Activated T-cell treated with anti-CD3 and anti-CD28 coated beads, Interleukin-2, amount 50 U/mL, for 4 hours (primary cell): ENCODE data around the gene CAMTA1. TPM values are rescaled to one million over a fixed set of nuclear protein-coding genes. Genes with fewer than 3 reads are reported as not detected.
"Not testable (repeated sequence)": the region's sequence is repeated elsewhere in the genome, so short reads cannot be mapped to it uniquely, and the experiment has no call there.

ENCODE experiments used
- ATAC-seq, 2 donors: fragments of 200-7000 bp; cut with Tn5 transposase; one replicate each; pipeline ENCODE4 v1.10.0; 2021
- DNase-seq: peaks from one replicate; pipeline ENCODE4 v3.0.0-alpha.2; 2020
- H3K27me3 Mint-ChIP-seq: one replicate; pipeline ENCODE4 v1.8.0; 2021; ENCODE audit warnings: low read depth, mixed read lengths
- H3K36me3 Mint-ChIP-seq: one replicate; pipeline ENCODE4 v1.8.0; 2022; ENCODE audit warnings: mixed read lengths; ENCODE audit not compliant: insufficient read depth
- H3K4me1 Mint-ChIP-seq: one replicate; pipeline ENCODE4 v1.8.0; 2021; ENCODE audit warnings: low read depth, mixed read lengths
- H3K4me3 Mint-ChIP-seq: one replicate; pipeline ENCODE4 v1.8.0; 2021; ENCODE audit warnings: mild to moderate bottlenecking, moderate library complexity, mixed read lengths
- H3K9me3 Mint-ChIP-seq: one replicate; pipeline ENCODE4 v1.8.0; 2021; ENCODE audit warnings: mixed read lengths
- total RNA-seq, 3 donors: library from RNA; stranded (reverse); gene quantifications; one replicate each; pipeline ENCODE4 v1.2.1, GENCODE V29; 2021

The CAMTA1 gene
- total RNA-seq, 3 donors from 2014 or later, result 47.5 to 50.3 (median 47.7) TPM

DNA sequence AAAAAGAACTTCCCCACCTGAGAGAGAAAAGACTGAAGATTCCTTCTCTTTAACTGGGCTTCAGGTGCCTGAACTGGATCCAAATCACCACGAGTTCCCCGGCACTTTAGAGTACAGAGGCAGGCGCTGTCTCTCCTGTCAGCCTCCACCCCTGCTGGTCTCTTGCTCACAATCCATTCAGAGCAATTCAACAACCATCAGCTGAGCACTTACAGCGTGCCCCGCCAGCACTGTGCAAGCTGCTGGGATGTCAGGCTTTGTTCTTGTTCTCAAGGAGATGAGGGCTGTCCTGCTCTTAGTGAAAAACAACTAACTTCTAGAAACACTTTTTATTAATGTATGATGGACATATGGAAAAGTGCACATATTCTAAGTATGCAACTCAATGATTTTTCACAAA is 917.1 kb downstream of the CAMTA1 start:
- no peaks in the 10 kb centered on the region for H3K9me3 Mint-ChIP-seq
- ATAC-seq, result no peak
- peaks cover 27% of the 10 kb centered on the region for H3K27me3 Mint-ChIP-seq
- peaks cover 20% of the 10 kb centered on the region for H3K4me1 Mint-ChIP-seq
- DNase-seq, result no peak
- no peak overlapping the region for H3K4me3 Mint-ChIP-seq
- no peaks in the 10 kb centered on the region for H3K36me3 Mint-ChIP-seq

DNA sequence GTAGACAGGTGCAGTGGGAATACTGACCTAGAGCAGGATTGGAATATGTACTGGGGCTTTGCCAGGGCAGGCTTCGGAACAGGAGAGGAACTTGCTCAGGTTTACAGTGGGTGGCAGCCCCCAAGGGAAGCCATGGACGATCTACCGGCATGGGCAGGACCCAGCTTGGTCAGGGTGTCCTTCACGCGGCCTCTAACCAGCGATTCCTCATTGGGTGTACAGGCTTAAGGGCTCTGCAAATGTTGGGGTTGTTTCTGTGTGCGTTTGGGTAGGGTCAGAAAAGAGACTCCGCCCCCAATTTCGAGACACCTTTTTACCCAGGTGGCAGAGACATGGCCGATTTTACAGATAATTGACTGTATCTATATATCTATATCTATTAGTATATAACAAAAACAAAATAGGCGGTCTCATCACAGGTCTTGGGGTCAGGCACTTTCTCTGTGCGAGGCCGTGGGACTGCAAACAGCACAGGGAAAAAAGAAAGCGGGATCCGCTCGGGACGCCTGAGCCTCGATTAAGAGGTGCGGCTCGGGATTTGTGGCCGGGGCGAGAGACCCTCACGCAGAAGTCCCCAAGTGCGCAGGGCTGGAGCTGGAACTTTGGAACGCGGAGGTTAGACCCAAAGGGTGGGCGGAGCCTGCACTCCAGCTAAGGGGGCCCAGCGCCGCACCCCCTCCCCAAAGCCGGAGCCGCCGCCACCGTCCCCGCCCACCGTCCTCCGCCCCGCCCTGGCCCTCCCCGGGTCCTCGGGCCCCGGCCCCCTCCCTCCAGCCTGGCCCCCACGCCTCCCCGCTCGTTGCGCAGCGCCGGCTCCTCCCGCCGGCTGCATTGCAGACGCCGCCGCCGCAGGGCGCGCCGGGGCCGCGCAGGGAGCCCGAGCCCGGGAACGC is 918.3 kb downstream of the CAMTA1 start:
- Mint-ChIP-seq H3K9me3 (no peaks in the 10 kb centered on the region), H3K4me1 (peaks cover 20% of the 10 kb centered on the region), H3K36me3 (no peaks in the 10 kb centered on the region), H3K4me3 (peak overlapping the region; percentile 68), H3K27me3 (peaks cover 38% of the 10 kb centered on the region)
- ATAC-seq (peak; percentile 16 to 22), DNase-seq (no peak)

DNA sequence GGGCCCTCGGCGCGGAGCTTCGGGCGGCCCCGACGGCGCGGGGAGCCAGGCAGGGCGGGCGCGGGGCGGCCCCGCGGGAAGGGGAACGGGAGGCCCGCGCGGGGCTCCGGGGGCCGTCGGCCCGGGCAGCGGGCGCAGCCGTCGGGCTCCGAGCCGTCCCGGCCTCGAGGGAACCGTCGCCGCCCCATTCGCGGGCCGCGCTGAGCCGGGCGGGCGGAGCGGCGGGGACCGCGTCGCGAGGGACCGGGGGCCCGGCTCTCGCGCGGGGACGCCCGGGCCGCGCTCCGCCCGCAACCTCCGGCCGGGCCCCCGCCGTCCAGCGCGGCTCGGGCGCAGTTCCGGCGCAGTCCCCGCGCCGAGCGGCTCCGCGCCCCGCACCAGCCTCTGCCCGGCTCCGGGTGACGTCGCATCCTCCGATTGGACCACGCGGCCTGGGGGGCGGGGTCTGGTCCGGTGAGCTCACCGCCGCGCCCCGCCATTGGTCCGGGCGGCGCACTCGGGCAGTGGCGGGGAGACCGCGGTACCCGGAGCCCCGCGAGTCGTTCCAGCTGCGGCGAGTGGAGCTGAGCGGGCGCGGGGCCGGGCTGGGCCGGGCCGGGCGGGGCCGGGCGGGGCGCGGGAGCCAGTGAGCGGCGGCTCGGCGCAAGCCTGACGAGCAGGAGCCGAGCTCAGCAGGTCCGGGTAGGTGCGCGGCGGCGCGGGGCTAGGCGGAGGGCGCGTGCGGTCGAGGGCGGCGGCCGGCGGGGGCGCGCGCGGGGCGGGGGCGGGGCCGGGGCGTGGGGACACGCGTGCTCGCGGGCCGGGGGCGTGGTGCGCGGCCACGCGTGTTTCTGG is 919.2 kb downstream of the CAMTA1 start:
- H3K9me3 Mint-ChIP-seq, result no peaks in the 10 kb centered on the region
- peak overlapping the region; percentile 42 for H3K4me3 Mint-ChIP-seq
- DNase-seq (peak; percentile 88), ATAC-seq (peak; percentile 97 to 98)
- H3K4me1 Mint-ChIP-seq, result peaks cover 12% of the 10 kb centered on the region
- no peaks in the 10 kb centered on the region for H3K36me3 Mint-ChIP-seq
- H3K27me3 Mint-ChIP-seq, result peaks cover 45% of the 10 kb centered on the region

DNA sequence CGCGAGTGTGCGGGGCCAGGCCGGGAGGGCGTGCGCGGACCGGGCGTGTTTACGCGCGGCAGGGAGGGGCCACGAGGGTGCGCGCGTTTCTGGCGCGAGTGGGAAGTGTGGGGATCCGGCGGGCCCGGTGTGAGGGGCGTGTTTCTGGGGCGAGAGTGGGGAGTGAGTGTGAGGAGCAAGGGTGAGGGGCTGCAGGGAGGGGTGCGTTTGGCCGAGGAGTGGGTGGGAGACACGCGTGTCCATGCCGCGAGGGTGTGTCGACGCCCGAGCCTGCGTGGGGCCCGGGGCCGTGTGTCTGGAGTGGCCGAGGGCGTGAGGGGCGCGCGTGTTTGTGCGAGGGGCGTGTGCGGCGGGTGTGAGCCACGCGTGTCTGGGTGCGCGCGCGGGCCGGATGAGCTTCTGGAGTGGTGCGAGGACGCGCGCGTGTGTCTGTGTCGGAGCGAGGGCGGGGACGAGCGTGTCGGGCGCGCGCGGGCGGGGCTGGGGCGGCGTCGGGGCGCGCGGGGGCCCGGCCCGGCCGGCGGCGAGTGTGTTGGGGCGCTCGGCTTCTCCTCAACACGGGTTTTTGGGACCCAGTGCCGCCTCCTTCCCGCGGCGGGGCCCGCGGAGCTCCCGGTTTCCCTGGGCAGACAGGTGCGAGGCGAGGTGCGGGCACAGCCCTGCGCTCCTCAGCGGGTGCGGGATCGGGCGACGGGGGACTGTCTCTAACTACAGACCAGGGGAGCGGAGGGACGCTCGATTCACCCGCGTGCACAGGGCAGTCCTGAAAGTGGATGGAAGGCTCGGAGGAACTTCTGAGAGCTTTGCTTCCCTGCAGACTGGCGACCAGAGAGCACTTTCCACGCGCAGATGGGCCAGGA is 920.0 kb downstream of the CAMTA1 start:
- peaks cover 48% of the 10 kb centered on the region for H3K27me3 Mint-ChIP-seq
- ATAC-seq, result no peak
- DNase-seq, result peak; percentile 23

DNA sequence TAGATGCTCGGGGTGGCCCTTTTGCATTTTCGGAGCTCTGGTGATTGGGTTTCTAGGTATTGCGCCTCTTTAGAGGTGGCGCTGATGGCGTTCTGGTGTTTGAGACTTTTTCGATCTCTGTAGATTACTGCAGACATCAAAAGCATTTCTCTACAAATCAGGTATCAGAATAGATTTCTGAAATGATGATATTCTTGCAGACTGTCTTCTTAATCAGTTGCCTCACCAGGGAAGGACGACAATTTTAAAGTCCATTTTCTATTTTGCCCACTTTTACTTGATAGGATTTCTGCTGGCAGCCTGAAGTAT is 920.6 kb downstream of the CAMTA1 start:
- Mint-ChIP-seq H3K4me1 (peaks cover 7% of the 10 kb centered on the region), H3K9me3 (no peaks in the 10 kb centered on the region), H3K27me3 (peaks cover 51% of the 10 kb centered on the region), H3K4me3 (peak overlapping the region; percentile 71), H3K36me3 (no peaks in the 10 kb centered on the region)
- ATAC-seq, result no peak
- no peak for DNase-seq

More for the DNA sequence above, 920.0 kb downstream of the CAMTA1 start:
- Mint-ChIP-seq H3K9me3 (no peaks in the 10 kb centered on the region), H3K36me3 (no peaks in the 10 kb centered on the region), H3K4me1 (peaks cover 7% of the 10 kb centered on the region), H3K4me3 (peak overlapping the region; percentile 76)

DNA sequence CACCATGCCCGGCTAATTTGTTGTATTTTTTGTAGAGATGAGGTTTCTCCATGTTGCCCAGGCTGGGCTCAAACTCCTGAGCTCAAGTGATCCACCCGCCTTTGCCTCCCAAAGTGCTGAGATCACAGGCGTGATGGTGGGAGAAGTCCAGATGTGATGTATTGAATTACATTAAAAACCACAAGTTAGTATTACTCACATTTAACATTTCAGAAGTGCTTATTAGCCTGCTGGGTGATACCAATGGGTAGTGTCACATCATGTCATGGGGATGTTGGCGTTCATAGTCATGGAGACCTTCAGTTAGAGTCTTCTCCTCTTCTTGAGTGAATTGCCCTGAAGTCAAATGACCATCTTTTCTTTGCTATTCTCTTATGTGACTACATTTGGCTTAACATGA is 922.3 kb downstream of the CAMTA1 start:
- no peaks in the 10 kb centered on the region for H3K36me3 Mint-ChIP-seq
- ATAC-seq (no peak), DNase-seq (no peak)
- H3K9me3 Mint-ChIP-seq, result no peaks in the 10 kb centered on the region
- H3K4me1 Mint-ChIP-seq, result peaks cover 7% of the 10 kb centered on the region
- no peak overlapping the region for H3K4me3 Mint-ChIP-seq
- H3K27me3 Mint-ChIP-seq, result peaks cover 57% of the 10 kb centered on the region

DNA sequence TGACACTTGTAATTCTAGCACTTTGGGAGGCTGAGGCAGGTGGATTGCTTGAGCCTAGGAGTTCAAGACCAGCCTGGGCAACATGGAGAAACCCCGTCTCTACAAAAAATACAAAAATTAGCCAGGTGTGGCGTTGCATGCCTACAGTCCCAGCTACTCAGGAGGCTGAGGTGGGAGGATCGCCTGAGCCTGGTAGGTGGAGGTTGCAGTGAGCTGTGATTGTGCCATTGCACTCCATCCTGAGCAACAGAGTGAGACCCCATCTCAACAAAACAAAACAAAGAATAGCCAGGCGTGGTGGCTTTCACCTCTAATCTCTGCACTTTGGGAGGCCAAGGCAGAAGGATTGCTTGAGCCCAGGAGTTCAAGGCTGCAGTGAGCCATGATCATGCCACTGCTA is 922.8 kb downstream of the CAMTA1 start:
- not testable (repeated sequence) for DNase-seq, H3K4me3 Mint-ChIP-seq, H3K9me3 Mint-ChIP-seq, H3K36me3 Mint-ChIP-seq, ATAC-seq, H3K4me1 Mint-ChIP-seq
- H3K27me3 Mint-ChIP-seq, result peaks cover 57% of the 10 kb centered on the region

DNA sequence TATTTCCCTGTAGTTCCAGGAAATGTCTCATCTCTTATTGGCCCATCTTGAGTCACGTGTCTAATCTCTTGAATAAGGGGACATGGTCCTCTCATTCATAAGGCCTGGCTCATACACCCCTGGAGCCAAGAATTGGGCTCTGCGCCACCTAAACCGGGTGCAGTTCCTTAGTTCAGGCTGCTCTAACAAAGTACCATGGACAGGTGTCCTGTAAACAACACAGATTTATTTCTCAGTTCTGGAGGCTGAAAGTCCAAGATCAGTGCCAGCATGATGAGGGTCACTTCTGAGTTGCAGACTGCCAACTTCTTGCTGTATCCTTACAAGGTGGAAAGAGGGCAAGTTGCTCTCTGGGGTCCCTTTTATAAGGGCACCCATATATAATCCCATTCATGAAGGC is 925.6 kb downstream of the CAMTA1 start:
- H3K4me1 Mint-ChIP-seq, result peaks cover 2% of the 10 kb centered on the region
- H3K4me3 Mint-ChIP-seq, result no peak overlapping the region
- H3K27me3 Mint-ChIP-seq, result peaks cover 52% of the 10 kb centered on the region

DNA sequence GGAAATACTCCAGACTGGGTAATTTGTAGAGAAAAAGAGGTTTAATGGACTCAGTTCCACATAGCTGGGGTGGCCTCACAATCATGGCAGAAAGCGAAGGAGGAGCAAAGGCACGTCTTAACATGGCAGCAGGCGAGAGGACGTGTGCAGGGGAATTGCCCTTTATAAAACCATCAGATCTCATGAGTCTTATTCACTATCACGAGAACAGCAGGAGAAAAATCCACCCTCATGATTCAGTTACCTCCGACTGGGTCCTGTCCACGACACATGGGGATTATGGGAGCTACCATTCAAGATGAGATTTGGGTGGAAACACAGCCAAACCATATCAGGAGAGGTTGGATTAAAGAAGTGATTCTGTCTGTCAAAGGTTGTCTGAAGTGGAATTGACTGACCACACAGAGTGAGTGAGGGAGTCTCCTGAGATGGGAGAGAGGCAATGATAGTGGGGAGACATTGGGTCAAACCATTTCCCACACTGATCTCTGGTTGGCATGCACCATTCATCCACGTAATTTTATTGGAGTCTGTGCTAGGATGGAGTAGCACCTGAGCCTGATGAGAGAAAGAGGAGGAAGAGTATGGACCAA is 927.6 kb downstream of the CAMTA1 start:
- Mint-ChIP-seq H3K27me3 (peaks cover 42% of the 10 kb centered on the region), H3K4me3 (no peak overlapping the region), H3K4me1 (no peaks in the 10 kb centered on the region), H3K36me3 (no peaks in the 10 kb centered on the region), H3K9me3 (no peaks in the 10 kb centered on the region)
- ATAC-seq (no peak), DNase-seq (no peak)

More for the DNA sequence above, 925.6 kb downstream of the CAMTA1 start:
- H3K9me3 Mint-ChIP-seq, result no peaks in the 10 kb centered on the region
- no peaks in the 10 kb centered on the region for H3K36me3 Mint-ChIP-seq
- DNase-seq (no peak), ATAC-seq (no peak)

DNA sequence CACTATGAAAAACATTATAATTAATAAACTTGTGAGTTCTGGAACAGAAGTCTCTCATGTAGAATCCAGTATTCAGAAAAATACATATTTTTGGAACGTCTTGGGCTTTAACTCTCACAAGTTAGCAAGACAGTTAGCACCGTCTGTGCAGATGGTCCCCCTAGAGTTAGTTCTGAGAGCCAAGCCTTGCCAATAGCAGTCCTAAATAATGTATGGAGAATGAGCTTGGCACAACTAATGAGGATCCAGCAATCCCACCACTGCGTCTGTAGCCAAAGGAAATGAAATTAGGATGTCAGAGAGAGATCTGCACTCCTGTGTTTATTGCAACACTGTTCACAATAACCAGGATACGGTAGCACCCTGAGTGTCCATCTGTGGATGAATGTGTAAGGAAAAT is 931.3 kb downstream of the CAMTA1 start:
- Mint-ChIP-seq H3K4me1 (no peaks in the 10 kb centered on the region), H3K27me3 (peaks cover 34% of the 10 kb centered on the region), H3K9me3 (no peaks in the 10 kb centered on the region), H3K4me3 (no peak overlapping the region), H3K36me3 (no peaks in the 10 kb centered on the region)
- DNase-seq (no peak), ATAC-seq (no peak)

DNA sequence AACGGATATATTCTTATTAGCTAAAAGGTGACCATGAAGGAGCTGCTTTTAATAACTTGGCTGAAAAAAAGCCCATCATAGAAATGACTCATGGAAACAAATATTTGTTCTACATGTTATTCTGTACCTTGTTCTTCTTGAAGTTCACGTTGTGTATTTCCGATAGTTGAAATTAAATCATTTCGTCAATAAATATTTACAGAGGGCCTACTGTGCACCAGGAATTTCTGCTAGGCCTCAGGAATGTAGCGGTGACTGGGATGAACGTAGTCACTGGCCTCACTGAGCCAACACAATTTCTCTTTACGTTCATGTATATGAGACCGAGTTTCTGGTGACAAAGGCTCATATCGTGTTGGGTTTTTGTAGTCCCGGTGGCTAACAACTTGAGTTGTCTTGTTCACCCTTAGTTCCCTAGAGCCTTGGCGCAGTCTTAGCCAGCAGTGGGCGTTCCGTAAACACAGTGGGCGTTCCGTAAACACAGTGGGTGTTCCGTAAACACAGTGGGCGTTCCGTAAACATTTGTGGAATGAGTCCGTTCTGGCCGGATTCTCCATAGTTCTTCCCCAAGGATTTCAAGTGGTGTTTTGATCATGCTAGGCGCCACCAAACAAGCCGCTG is 932.6 kb downstream of the CAMTA1 start:
- no peaks in the 10 kb centered on the region for H3K4me1 Mint-ChIP-seq
- H3K4me3 Mint-ChIP-seq, result no peak overlapping the region
- H3K27me3 Mint-ChIP-seq, result peaks cover 26% of the 10 kb centered on the region
- no peaks in the 10 kb centered on the region for H3K9me3 Mint-ChIP-seq
- no peak for ATAC-seq
- no peaks in the 10 kb centered on the region for H3K36me3 Mint-ChIP-seq
- DNase-seq, result no peak

DNA sequence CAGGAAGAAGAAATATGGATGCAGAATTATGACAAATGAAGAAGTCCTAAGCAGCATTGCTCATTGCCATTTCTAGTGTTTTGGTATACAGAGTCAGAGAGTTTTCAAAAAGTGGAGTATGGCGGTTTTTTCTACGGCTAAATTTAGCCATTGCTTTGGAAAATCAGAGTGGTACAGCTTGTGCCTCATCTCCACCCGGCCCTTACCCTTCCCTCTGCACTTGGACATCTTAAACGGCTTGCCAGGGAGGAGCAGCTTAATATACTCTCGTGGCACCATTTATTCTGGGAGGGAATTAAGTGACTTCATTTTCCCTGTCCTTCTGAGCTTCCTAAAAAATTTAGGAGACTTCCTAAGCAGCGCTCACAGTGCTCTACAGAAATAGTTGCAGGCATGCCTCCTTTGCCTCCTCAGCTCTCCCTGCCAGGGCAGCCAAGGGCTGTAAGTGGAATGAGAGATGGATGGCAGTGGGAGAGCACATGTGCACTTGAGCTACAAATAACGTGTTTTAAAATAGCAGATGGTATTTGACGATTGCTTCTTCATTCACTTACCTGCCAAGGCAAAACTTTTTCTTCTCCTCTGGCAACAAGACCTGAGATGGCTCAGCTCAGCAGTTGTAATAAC is 934.3 kb downstream of the CAMTA1 start:
- H3K27me3 Mint-ChIP-seq, result peaks cover 25% of the 10 kb centered on the region
- DNase-seq (no peak), ATAC-seq (no peak)
- no peaks in the 10 kb centered on the region for H3K36me3 Mint-ChIP-seq
- H3K4me1 Mint-ChIP-seq, result no peaks in the 10 kb centered on the region
- H3K4me3 Mint-ChIP-seq, result no peak overlapping the region
- H3K9me3 Mint-ChIP-seq, result no peaks in the 10 kb centered on the region

DNA sequence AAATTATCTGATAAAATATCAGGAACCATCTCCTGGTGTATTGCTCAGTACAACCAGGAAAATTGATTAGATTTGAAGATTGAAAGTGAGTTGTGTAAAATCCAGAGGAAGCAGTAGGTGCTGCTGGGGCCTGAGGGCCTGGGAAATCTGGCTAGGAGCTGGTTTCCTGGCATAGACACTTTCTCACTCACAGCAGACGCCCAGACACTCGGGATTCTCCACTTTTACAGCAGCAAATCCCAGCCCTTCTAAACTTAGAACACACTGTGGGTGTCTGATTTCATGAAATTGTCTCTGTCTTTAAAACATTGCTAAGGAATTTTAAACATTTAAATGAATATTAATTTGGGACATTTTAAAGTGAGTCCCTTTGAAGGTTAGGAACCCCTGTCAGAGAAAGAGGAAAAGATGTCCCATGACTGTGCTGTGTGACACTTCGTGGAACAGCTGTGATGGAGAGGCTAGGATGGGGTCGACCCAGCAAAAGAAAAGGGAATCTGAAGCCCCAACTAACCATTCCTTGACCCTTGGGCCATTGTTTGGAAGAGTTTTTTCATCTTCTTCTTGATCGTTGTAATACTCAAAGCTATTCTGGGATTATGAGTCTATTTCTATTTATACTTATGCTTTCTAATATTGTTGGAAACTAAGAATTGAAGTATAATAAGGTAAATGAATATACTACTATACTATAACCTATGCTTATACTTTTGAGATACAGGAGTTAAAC is 936.9 kb downstream of the CAMTA1 start:
- peaks cover 15% of the 10 kb centered on the region for H3K27me3 Mint-ChIP-seq
- H3K9me3 Mint-ChIP-seq, result no peaks in the 10 kb centered on the region
- no peak overlapping the region for H3K4me3 Mint-ChIP-seq
- H3K36me3 Mint-ChIP-seq, result no peaks in the 10 kb centered on the region
- peaks cover 6% of the 10 kb centered on the region for H3K4me1 Mint-ChIP-seq
- no peak for DNase-seq
- no peak for ATAC-seq
